ENCODE results near the gene STEAP1.
"Not testable (repeated sequence)": the region's sequence is repeated elsewhere in the genome, so short reads cannot be mapped to it uniquely, and the experiment has no call there.

The STEAP1 gene

GRCh38 chr7:90153943-90154771 lies at the start of gene STEAP1:
STEAP1 (plus strand) TSS chr7:90154469; CDS start chr7:90159789, 5,320 bp downstream.
- peak; percentile 81 for DNase-seq

GRCh38 chr7:90114972-90115371 lies 39.3 kb upstream of the STEAP1 start:
- not testable (repeated sequence) for DNase-seq

- not testable (repeated sequence) for DNase-seq
Measured at GRCh38 chr7:90118551-90119177, 35.6 kb upstream of the STEAP1 start.

GRCh38 chr7:90119178-90119971 lies 34.9 kb upstream of the STEAP1 start:
- peak; percentile 22 for DNase-seq

GRCh38 chr7:90120205-90120604 lies 34.1 kb upstream of the STEAP1 start:
- not testable (repeated sequence) for DNase-seq

GRCh38 chr7:90131746-90132145 lies 22.5 kb upstream of the STEAP1 start:
- DNase-seq = not testable (repeated sequence)

- DNase-seq = not testable (repeated sequence)
Measured at GRCh38 chr7:90147079-90147960, 6.9 kb upstream of the STEAP1 start.

GRCh38 chr7:90149428-90149827 lies 4.8 kb upstream of the STEAP1 start:
- peak; percentile 14 for DNase-seq

GRCh38 chr7:90151884-90152283 lies 2.4 kb upstream of the STEAP1 start:
- not testable (repeated sequence) for DNase-seq

GRCh38 chr7:90152642-90153253 lies 1.5 kb upstream of the STEAP1 start:
- DNase-seq = peak; percentile 27

GRCh38 chr7:90155206-90155605 lies 937 bp downstream of the STEAP1 start:
- DNase-seq = no peak

GRCh38 chr7:90157331-90157730 lies 3.1 kb downstream of the STEAP1 start:
- DNase-seq = not testable (repeated sequence)

GRCh38 chr7:90157761-90158350 lies 3.6 kb downstream of the STEAP1 start:
- DNase-seq = not testable (repeated sequence)

GRCh38 chr7:90163534-90163933 lies 9.3 kb downstream of the STEAP1 start:
- no peak for DNase-seq

- DNase-seq = no peak
Measured at GRCh38 chr7:90165724-90166123, 11.5 kb downstream of the STEAP1 start.

GRCh38 chr7:90166153-90166552 lies 11.9 kb downstream of the STEAP1 start:
- DNase-seq = no peak

- no peak for DNase-seq
Measured at GRCh38 chr7:90167361-90167760, 13.1 kb downstream of the STEAP1 start.

- no peak for DNase-seq
Measured at GRCh38 chr7:90169891-90170290, 15.6 kb downstream of the STEAP1 start.

GRCh38 chr7:90172121-90172520 lies 17.9 kb downstream of the STEAP1 start:
- no peak for DNase-seq

GRCh38 chr7:90172624-90173023 lies 18.4 kb downstream of the STEAP1 start:
- no peak for DNase-seq

GRCh38 chr7:90173127-90173844 lies 19.0 kb downstream of the STEAP1 start:
- no peak for DNase-seq

Measured in NCI-H2029 (cell line).